H9 (cell line): ENCODE data around the gene FOXA2. TPM values are rescaled to one million over a fixed set of nuclear protein-coding genes. Genes with fewer than 3 reads are reported as not detected.

Experiments used
- DNase-seq: peaks from one replicate; pipeline ENCODE4 v3.0.0-alpha.2; 2017
- H2AFZ ChIP-seq: one replicate; pipeline ENCODE4 v1.6.1; 2013; ENCODE audit warnings: mild to moderate bottlenecking, low read length, control low read depth, moderate library complexity
- H2AK5ac ChIP-seq: 2 replicates; pipeline ENCODE4 v1.6.1; 2013; ENCODE audit warnings: low read length, control low read depth, mixed read lengths; ENCODE audit not compliant: insufficient read length
- H2BK120ac ChIP-seq: one replicate; pipeline ENCODE4 v1.6.1; 2013; ENCODE audit warnings: low read depth, mild to moderate bottlenecking, low read length, control low read depth, inconsistent platforms; ENCODE audit not compliant: poor library complexity, severe bottlenecking
- H2BK12ac ChIP-seq: 2 replicates; pipeline ENCODE4 v1.6.1; 2013; ENCODE audit warnings: low read length, control low read depth, mixed read lengths, low read depth; ENCODE audit not compliant: insufficient read length
- H2BK15ac ChIP-seq: 2 replicates; pipeline ENCODE4 v1.6.1; 2013; ENCODE audit warnings: low read depth, low read length, control low read depth
- H2BK20ac ChIP-seq: one replicate; pipeline ENCODE4 v1.6.1; 2013; ENCODE audit warnings: low read depth, mild to moderate bottlenecking, low read length, control low read depth, inconsistent platforms; ENCODE audit not compliant: poor library complexity, severe bottlenecking
- H2BK5ac ChIP-seq: 2 replicates; pipeline ENCODE4 v1.6.1; 2013; ENCODE audit warnings: low read length, control low read depth, mixed read lengths; ENCODE audit not compliant: insufficient read length
- H3K14ac ChIP-seq: 2 replicates; pipeline ENCODE4 v1.6.1; 2013; ENCODE audit warnings: low read length, control low read depth; ENCODE audit not compliant: insufficient read depth
- H3K18ac ChIP-seq: 2 replicates; pipeline ENCODE4 v1.6.1; 2013; ENCODE audit warnings: low read depth, mild to moderate bottlenecking, mixed read lengths, low read length, control low read depth; ENCODE audit not compliant: insufficient read length
- H3K23ac ChIP-seq: 2 replicates; pipeline ENCODE4 v1.6.1; 2013; ENCODE audit warnings: low read length, control low read depth, mixed read lengths, low read depth; ENCODE audit not compliant: insufficient read length
- H3K23me2 ChIP-seq: 2 replicates; pipeline ENCODE4 v1.6.1; 2013; ENCODE audit warnings: low read depth, mild to moderate bottlenecking, mixed read lengths, low read length, control low read depth; ENCODE audit not compliant: insufficient read length, poor library complexity, severe bottlenecking
- H3K27ac ChIP-seq: 2 replicates; pipeline ENCODE4 v1.5.1; 2013; ENCODE audit warnings: low read length, control low read depth, mixed read lengths, low read depth; ENCODE audit not compliant: insufficient read length
- H3K27me3 ChIP-seq: 2 replicates; pipeline ENCODE4 v1.6.1; 2013; ENCODE audit warnings: low read length, control low read depth, inconsistent platforms; ENCODE audit not compliant: insufficient read depth
- H3K4ac ChIP-seq: 2 replicates; pipeline ENCODE4 v1.6.1; 2013; ENCODE audit warnings: low read depth, mild to moderate bottlenecking, control low read depth, inconsistent platforms, low read length, moderate library complexity
- H3K4me1 ChIP-seq: 2 replicates; pipeline ENCODE4 v1.6.1; 2013; ENCODE audit warnings: low read length, control low read depth, inconsistent platforms; ENCODE audit not compliant: insufficient read depth
- H3K4me2 ChIP-seq: 2 replicates; pipeline ENCODE4 v1.6.1; 2013; ENCODE audit warnings: low read length, control low read depth, mixed read lengths; ENCODE audit not compliant: insufficient read length, insufficient read depth
- H3K56ac ChIP-seq: 2 replicates; pipeline ENCODE4 v1.6.1; 2013; ENCODE audit warnings: low read depth, mild to moderate bottlenecking, mixed read lengths, low read length, control low read depth; ENCODE audit not compliant: insufficient read length
- H3K79me1 ChIP-seq: 2 replicates; pipeline ENCODE4 v1.6.1; 2013; ENCODE audit warnings: low read depth, mild to moderate bottlenecking, moderate library complexity, low read length, control low read depth, inconsistent platforms; ENCODE audit not compliant: insufficient read depth, poor library complexity, severe bottlenecking
- H3K79me2 ChIP-seq: 2 replicates; pipeline ENCODE4 v1.6.1; 2013; ENCODE audit warnings: low read length, control low read depth, inconsistent platforms; ENCODE audit not compliant: insufficient read depth
- H3K9ac ChIP-seq: 2 replicates; pipeline ENCODE4 v1.6.1; 2013; ENCODE audit warnings: low read length, control low read depth, mixed read lengths; ENCODE audit not compliant: insufficient read length; ENCODE audit errors: extremely low read depth
- H3K9me3 ChIP-seq: one replicate; pipeline ENCODE4 v1.6.1; 2013; ENCODE audit warnings: low read depth, low read length, inconsistent platforms; ENCODE audit not compliant: control insufficient read depth
- H3T11ph ChIP-seq: one replicate; pipeline ENCODE4 v1.6.1; 2013; ENCODE audit warnings: mild to moderate bottlenecking, low read length, control low read depth, inconsistent platforms
- H4K20me1 ChIP-seq: one replicate; pipeline ENCODE4 v1.6.1; 2013; ENCODE audit not compliant: control insufficient read depth, insufficient read length, insufficient read depth
- H4K5ac ChIP-seq: 2 replicates; pipeline ENCODE4 v1.6.1; 2013; ENCODE audit warnings: low read depth, mild to moderate bottlenecking, mixed read lengths, low read length, control low read depth; ENCODE audit not compliant: insufficient read length
- H4K8ac ChIP-seq: replicated peaks from 2 replicates; pipeline ENCODE4 v1.6.1; 2013; ENCODE audit warnings: low read length, control low read depth, mixed read lengths, low read depth; ENCODE audit not compliant: insufficient read length
- H4K91ac ChIP-seq: 2 replicates; pipeline ENCODE4 v1.6.1; 2013; ENCODE audit warnings: low read depth, mild to moderate bottlenecking, moderate library complexity, mixed read lengths, low read length, control low read depth; ENCODE audit not compliant: insufficient read length
- H3K27ac Mint-ChIP-seq, 3 experiments: 2 replicates in 2 of 3; 3 replicates in 1 of 3; pipeline ENCODE4 v1.8.0; 2020 to 2021; ENCODE audit warnings: mixed read lengths in 3 of 3, mild to moderate bottlenecking in 1 of 3, moderate library complexity in 1 of 3
- H3K27me3 Mint-ChIP-seq: 2 replicates; pipeline ENCODE4 v1.8.0; 2021; ENCODE audit warnings: low read depth, mild to moderate bottlenecking, moderate library complexity, mixed read lengths
- H3K36me3 Mint-ChIP-seq, 3 experiments: 2 replicates in 2 of 3; 3 replicates in 1 of 3; pipeline ENCODE4 v1.8.0; 2020 to 2021; ENCODE audit warnings: low read depth in 3 of 3, mixed read lengths in 3 of 3; ENCODE audit not compliant: insufficient read depth in 1 of 3
- H3K4me1 Mint-ChIP-seq, 2 experiments: 2 replicates each; pipeline ENCODE4 v1.8.0; 2020; ENCODE audit warnings: mixed read lengths in 2 of 2
- H3K4me3 Mint-ChIP-seq, 2 experiments: 2 replicates in 1 of 2; 3 replicates in 1 of 2; pipeline ENCODE4 v1.8.0; 2020 to 2021; ENCODE audit warnings: mild to moderate bottlenecking in 2 of 2, mixed read lengths in 2 of 2, moderate library complexity in 1 of 2
- H3K9me3 Mint-ChIP-seq, 2 experiments: 2 replicates in 1 of 2; 3 replicates in 1 of 2; pipeline ENCODE4 v1.8.0; 2020; ENCODE audit warnings: mild to moderate bottlenecking in 2 of 2, mixed read lengths in 2 of 2, moderate library complexity in 1 of 2
- CTCF ChIP-seq: fragments of 200-600 bp; sonication (generic); conservative IDR thresholded peaks from 3 replicates; pipeline ENCODE4 v1.8.0; 2021; ENCODE audit warnings: antibody characterized with exemption, mild to moderate bottlenecking
- WGBS: extraction: QIAGEN DNeasy Blood & Tissue Kit; methylation state at CpG from one replicate; pipeline ENCODE4 v1.1.7; 2013; ENCODE audit warnings: missing lambda C conversion rate, low lambda C conversion rate, mixed read lengths; ENCODE audit not compliant: insufficient read length; ENCODE audit errors: extremely low coverage; 5-methylcytosine and 5-hydroxymethylcytosine counted together
- total RNA-seq: library from RNA; stranded (reverse); gene quantifications from 2 replicates; pipeline ENCODE4 v1.2.1, GENCODE V29; 2021

Gene FOXA2
- total RNA-seq, 1 experiment from 2014 or later = not detected

GRCh38 chr20:22563062-22563965 is 21.1 kb downstream of the FOXA2 start:
- no CpG with 5 or more reads among the region's 7 CpGs for WGBS
- Histone ChIP-seq H3K79me2 (no peaks in the 10 kb centered on the region), H3K4ac (no peak overlapping the region), H4K91ac (no peak overlapping the region), H3K56ac (no peak overlapping the region), H4K20me1 (no peaks in the 10 kb centered on the region), H3K4me2 (no peak overlapping the region), H2BK120ac (no peak overlapping the region), H3K14ac (no peak overlapping the region), H3K9ac (no peak overlapping the region), H3T11ph (no peak overlapping the region), H3K27ac (no peak overlapping the region), H2AFZ (no peak overlapping the region), H2BK12ac (no peak overlapping the region), H3K18ac (no peak overlapping the region), H4K5ac (no peak overlapping the region), H3K79me1 (no peaks in the 10 kb centered on the region), H3K23me2 (peaks cover 5% of the 10 kb centered on the region), H2BK5ac (no peak overlapping the region), H4K8ac (no peak overlapping the region), H3K9me3 (no peaks in the 10 kb centered on the region), H3K4me1 (peaks cover 16% of the 10 kb centered on the region; the same call in 1 of the 2 replicates), H3K27me3 (peaks cover 87% of the 10 kb centered on the region), H3K23ac (no peak overlapping the region), H2AK5ac (no peak overlapping the region), H2BK15ac (no peak overlapping the region), H2BK20ac (no peak overlapping the region)
- Mint-ChIP-seq H3K36me3 (no peaks in the 10 kb centered on the region), H3K27ac (no peak overlapping the region), H3K4me3 (peak overlapping the region in 1 of 2 experiments; percentile 34; a peak in 2 of 5 replicates), H3K9me3 (peaks cover 0 to 16% of the 10 kb centered on the region in 2 experiments; a peak in 2 of 5 replicates), H3K4me1 (peaks cover 64 to 80% of the 10 kb centered on the region in 2 experiments), H3K27me3 (peaks cover 100% of the 10 kb centered on the region)
- no peak for TF ChIP-seq CTCF
- DNase-seq = no peak
